C4-2B (cell line): ENCODE results near the gene CDH12.

Experiments
- CTCF ChIP-seq: fragments of 450-650 bp; conservative IDR thresholded peaks from 2 replicates; pipeline ENCODE4 v1.5.1; 2017; ENCODE audit warnings: mild to moderate bottlenecking
- ZFX ChIP-seq: fragments of 450-650 bp; IDR thresholded peaks from 2 replicates; pipeline ENCODE4 v1.6.1; 2017

DNA sequence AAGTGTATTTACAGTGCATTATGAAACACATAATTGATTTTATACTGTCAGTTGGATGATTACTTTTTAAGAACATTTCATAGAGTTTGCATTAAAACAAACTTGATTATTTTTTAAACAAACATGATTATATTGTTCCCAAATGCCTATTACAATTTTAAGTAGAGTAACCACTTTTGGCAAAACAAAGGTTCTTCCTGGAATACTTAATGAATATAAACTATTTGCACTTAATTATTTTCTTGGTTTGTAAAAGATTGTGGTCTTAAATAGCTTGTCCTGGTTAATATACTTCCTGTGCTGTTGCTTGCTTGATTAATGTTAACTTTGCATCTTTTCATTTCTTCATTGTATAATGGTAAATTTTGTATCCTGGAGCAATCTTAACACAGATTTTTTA lies 180.0 kb downstream of the CDH12 start:
- TF ChIP-seq CTCF (no peak), ZFX (no peak)
